ENCODE results near the gene TMEM43. TPM values are rescaled to one million over a fixed set of nuclear protein-coding genes. Genes with fewer than 3 reads are reported as not detected.
A peak's percentile ranks its signal among the peaks of the same experiment; 100 is the strongest.

The TMEM43 gene
- total and polyA plus RNA-seq, 7 experiments from 2014 or later, result 30.1 to 55.8 (median 50.3) TPM

DNA sequence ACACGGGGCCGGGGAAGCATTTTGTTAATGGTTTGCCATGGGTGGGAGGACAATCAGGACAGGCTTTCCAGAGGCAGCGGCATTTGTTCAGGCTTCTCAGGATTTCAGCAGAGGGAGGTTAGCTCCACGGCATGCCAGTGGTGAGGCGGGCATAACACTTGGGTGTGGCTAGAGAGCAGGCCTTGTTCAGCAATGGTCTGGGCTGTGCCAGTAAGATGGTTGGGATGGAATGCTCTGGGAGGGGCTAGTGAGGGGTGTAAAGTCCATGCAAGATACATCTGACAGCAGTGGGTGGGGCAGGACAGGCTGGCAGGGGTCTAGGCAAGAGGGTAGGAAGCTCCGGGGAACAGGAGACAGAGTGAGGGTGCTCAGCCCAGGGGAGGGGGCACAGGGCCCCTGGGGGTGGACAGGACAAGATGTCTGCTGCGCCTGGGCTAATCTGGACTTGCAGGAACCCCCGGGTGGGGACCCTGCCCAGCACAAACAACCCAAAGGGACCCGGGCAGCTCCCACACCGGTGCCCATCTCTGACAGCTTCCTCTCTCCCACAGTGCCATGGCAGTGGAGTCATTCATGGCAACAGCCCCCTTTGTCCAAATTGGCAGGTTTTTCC lies 8.4 kb downstream of the TMEM43 start:
- Histone ChIP-seq H3K4me1 (ENCODE audit: control insufficient read depth in 2 of 2, insufficient read depth in 2 of 2, low read length in 2 of 2) (no peaks in the 10 kb centered on the region), H3K27ac (ENCODE audit: low read depth, low read length) (no peak overlapping the region), H3K36me3 (ENCODE audit: control insufficient read depth in 2 of 3, insufficient read depth in 3 of 3, low read length in 3 of 3) (peaks cover 20 to 97% (median 36%) of the 10 kb centered on the region in 3 experiments), H3K4me3 (ENCODE audit: low read length) (no peak overlapping the region), H3K27me3 (ENCODE audit: control insufficient read depth in 2 of 2, insufficient read depth in 2 of 2, low read length in 2 of 2) (no peaks in the 10 kb centered on the region), H3K9me3 (ENCODE audit: control insufficient read depth in 2 of 3, low read length in 3 of 3) (no peaks in the 10 kb centered on the region)
- H3K27ac Mint-ChIP-seq, result peak overlapping the region in 1 of 9 donors; percentile 49
- H3K4me3 Mint-ChIP-seq, result no peak overlapping the region
- intact Hi-C loops (cut with micrococcal nuclease), result no loop called here
- no peaks in the 10 kb centered on the region for H3K9me3 Mint-ChIP-seq
- ATAC-seq, result no peak
- no peak for DNase-seq
- POLR2A ChIA-PET, result interaction anchor here (1.1 to 2.1 kb wide), 2 partner anchors 9 to 29 kb away, joined by 3 to 4 read pairs; no protein-coding TSS in a partner anchor
- H3K27me3 Mint-ChIP-seq, result no peaks in the 10 kb centered on the region
- CTCF ChIA-PET, result interaction anchor here (0.6 kb wide), 1 partner anchor 906 kb away, joined by 5 read pairs; no protein-coding TSS in a partner anchor
- peaks cover 23 to 78% (median 28%) of the 10 kb centered on the region in 5 donors for H3K36me3 Mint-ChIP-seq
- peaks cover 3 to 8% (median 5%) of the 10 kb centered on the region in 7 donors for H3K4me1 Mint-ChIP-seq

DNA sequence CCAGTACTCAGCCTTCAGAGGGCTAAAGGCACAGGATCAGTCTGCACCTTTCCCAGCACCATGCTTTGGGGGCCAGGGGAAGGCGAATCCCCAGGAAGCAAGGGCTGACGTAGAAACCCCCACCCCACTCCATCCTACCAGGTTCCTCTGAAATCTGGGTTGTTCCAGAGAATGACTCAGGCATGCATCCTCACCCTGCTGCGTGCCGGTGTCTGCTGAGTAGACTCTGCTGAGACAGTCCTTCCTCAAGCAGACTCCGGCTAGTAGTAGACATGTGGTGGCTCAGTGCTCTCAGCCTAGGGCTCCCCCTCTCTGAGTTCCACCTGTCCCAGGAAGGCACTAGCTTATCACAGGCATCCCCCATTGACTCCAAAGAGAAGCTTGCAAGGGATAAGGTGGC lies 9.0 kb downstream of the TMEM43 start:
- Histone ChIP-seq H3K4me1 (ENCODE audit: control insufficient read depth in 2 of 2, insufficient read depth in 2 of 2, low read length in 2 of 2) (no peaks in the 10 kb centered on the region), H3K9me3 (ENCODE audit: control insufficient read depth in 2 of 3, low read length in 3 of 3) (no peaks in the 10 kb centered on the region), H3K36me3 (ENCODE audit: control insufficient read depth in 2 of 3, insufficient read depth in 3 of 3, low read length in 3 of 3) (peaks cover 20 to 97% (median 36%) of the 10 kb centered on the region in 3 experiments), H3K27me3 (ENCODE audit: control insufficient read depth in 2 of 2, insufficient read depth in 2 of 2, low read length in 2 of 2) (no peaks in the 10 kb centered on the region), H3K27ac (ENCODE audit: low read depth, low read length) (no peak overlapping the region), H3K4me3 (ENCODE audit: low read length) (no peak overlapping the region)
- H3K4me1 Mint-ChIP-seq, result peaks cover 0 to 5% (median 1%) of the 10 kb centered on the region in 7 donors
- POLR2A ChIA-PET, result interaction anchor here (0.5 to 1.1 kb wide), 2 partner anchors 28 to 194 kb away, joined by 3 read pairs; no protein-coding TSS in a partner anchor
- intact Hi-C loops (cut with micrococcal nuclease), result no loop called here
- CTCF ChIA-PET, result no interaction called here
- H3K4me3 Mint-ChIP-seq, result no peak overlapping the region
- H3K27ac Mint-ChIP-seq, result peak overlapping the region in 1 of 9 donors; percentile 41
- DNase-seq (no peak), ATAC-seq (no peak)
- peaks cover 21 to 76% (median 23%) of the 10 kb centered on the region in 5 donors for H3K36me3 Mint-ChIP-seq
- H3K9me3 Mint-ChIP-seq, result no peaks in the 10 kb centered on the region
- H3K27me3 Mint-ChIP-seq, result no peaks in the 10 kb centered on the region

DNA sequence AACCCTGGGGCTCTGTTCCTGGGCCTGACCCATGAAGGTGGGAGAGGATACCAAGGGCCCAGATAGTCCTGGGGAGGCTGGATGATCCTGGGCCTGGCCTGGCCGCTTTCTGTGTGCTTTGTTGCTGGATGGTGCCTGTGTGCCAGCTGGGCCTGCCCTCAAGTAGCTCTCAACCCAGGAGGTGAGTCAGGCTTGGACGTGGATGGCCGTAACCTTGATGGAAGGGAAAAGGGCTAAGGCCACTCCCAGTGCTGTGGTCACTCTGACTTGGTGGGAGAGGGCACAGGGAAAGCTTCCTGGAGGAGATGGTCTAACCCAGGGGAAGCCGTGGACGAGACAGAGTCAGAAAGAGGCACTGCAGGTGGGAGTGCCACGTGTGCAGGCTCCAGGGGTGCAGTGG lies 9.4 kb downstream of the TMEM43 start:
- H3K4me3 ChIP-seq (ENCODE audit: low read length), result no peak overlapping the region
- no peak for ATAC-seq
- intact Hi-C loops (cut with micrococcal nuclease), result no loop called here
- H3K9me3 ChIP-seq (ENCODE audit: control insufficient read depth in 2 of 3, low read length in 3 of 3), result no peaks in the 10 kb centered on the region
- Mint-ChIP-seq H3K4me3 (no peak overlapping the region), H3K9me3 (no peaks in the 10 kb centered on the region), H3K4me1 (peaks cover 0 to 5% (median under 1%) of the 10 kb centered on the region in 7 donors), H3K27ac (peak overlapping the region in 1 of 9 donors; percentile 41), H3K27me3 (no peaks in the 10 kb centered on the region), H3K36me3 (peaks cover 20 to 73% (median 23%) of the 10 kb centered on the region in 5 donors)
- DNase-seq, result no peak
- peaks cover 20 to 100% (median 35%) of the 10 kb centered on the region in 3 experiments for H3K36me3 ChIP-seq (ENCODE audit: control insufficient read depth in 2 of 3, insufficient read depth in 3 of 3, low read length in 3 of 3)
- ChIA-PET CTCF (no interaction called here), POLR2A (interaction anchor here (0.5 kb wide), 1 partner anchor 194 kb away, joined by 3 read pairs; no protein-coding TSS in a partner anchor)
- no peaks in the 10 kb centered on the region for H3K4me1 ChIP-seq (ENCODE audit: control insufficient read depth in 2 of 2, insufficient read depth in 2 of 2, low read length in 2 of 2)
- H3K27me3 ChIP-seq (ENCODE audit: control insufficient read depth in 2 of 2, insufficient read depth in 2 of 2, low read length in 2 of 2), result no peaks in the 10 kb centered on the region
- no peak overlapping the region for H3K27ac ChIP-seq (ENCODE audit: low read depth, low read length)

DNA sequence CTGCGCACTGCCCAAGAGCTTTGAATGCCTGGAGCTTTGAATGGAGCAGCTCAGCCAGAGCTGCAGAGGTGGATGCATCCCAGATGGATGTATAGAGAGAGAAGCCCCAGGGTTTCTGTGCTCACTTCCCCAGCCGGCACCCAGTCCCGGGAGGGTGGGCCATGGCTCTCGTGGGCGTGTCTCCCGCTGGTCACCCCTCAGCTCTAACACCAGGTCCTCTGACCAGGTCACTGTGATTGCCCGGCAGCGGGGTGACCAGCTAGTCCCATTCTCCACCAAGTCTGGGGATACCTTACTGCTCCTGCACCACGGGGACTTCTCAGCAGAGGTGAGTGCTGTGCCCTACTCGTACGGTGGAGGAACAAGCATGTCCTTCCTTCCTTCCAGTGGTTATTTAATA lies 10.7 kb downstream of the TMEM43 start:
- CTCF ChIA-PET, result no interaction called here
- H3K36me3 ChIP-seq (ENCODE audit: control insufficient read depth in 2 of 3, insufficient read depth in 3 of 3, low read length in 3 of 3), result peaks cover 19 to 98% (median 29%) of the 10 kb centered on the region in 3 experiments
- POLR2A ChIA-PET, result no interaction called here

DNA sequence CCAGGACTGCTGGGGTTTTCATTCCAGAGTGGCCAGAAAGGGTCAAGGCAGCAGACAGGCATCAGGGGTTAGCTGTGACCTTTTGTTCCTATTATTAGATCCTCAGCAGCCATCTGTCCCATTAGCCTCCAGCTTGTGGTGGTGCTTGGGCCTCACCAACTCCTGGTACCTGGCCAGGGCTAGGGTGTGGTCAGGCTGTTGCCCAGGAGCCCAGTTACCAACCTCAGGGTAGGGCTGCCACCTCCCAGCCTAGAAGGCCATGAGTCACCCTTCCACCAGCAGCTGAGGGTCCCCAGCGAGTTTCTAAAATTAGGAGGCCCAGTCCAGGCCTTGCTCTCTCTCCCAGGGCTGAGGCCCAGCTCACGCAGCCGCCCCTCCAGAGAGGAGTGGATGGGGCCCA lies 12.2 kb downstream of the TMEM43 start:
- ATAC-seq (no peak), DNase-seq (no peak)
- Mint-ChIP-seq H3K27me3 (no peaks in the 10 kb centered on the region), H3K4me3 (no peak overlapping the region), H3K9me3 (no peaks in the 10 kb centered on the region), H3K27ac (no peak overlapping the region), H3K4me1 (peaks cover 12 to 21% (median 16%) of the 10 kb centered on the region in 7 donors), H3K36me3 (peaks cover 6 to 59% (median 14%) of the 10 kb centered on the region in 5 donors)
- ChIA-PET POLR2A (interaction anchor here (1.7 kb wide), 1 partner anchor 12 kb away, joined by 5 read pairs; the partner anchor contains the start of genes CHCHD4 and TMEM43), CTCF (no interaction called here)
- Histone ChIP-seq H3K36me3 (ENCODE audit: control insufficient read depth in 2 of 3, insufficient read depth in 3 of 3, low read length in 3 of 3) (peaks cover 5 to 97% (median 17%) of the 10 kb centered on the region in 3 experiments), H3K27ac (ENCODE audit: low read depth, low read length) (no peak overlapping the region), H3K4me1 (ENCODE audit: control insufficient read depth in 2 of 2, insufficient read depth in 2 of 2, low read length in 2 of 2) (peaks cover 16 to 19% of the 10 kb centered on the region in 2 donors), H3K4me3 (ENCODE audit: low read length) (no peak overlapping the region), H3K27me3 (ENCODE audit: control insufficient read depth in 2 of 2, insufficient read depth in 2 of 2, low read length in 2 of 2) (no peaks in the 10 kb centered on the region), H3K9me3 (ENCODE audit: control insufficient read depth in 2 of 3, low read length in 3 of 3) (no peaks in the 10 kb centered on the region)
- intact Hi-C loops (cut with micrococcal nuclease), result no loop called here

More for the DNA sequence above, 10.7 kb downstream of the TMEM43 start:
- no peak overlapping the region for H3K27ac ChIP-seq (ENCODE audit: low read depth, low read length)
- Mint-ChIP-seq H3K4me1 (peaks cover 2 to 7% (median 3%) of the 10 kb centered on the region in 7 donors), H3K9me3 (no peaks in the 10 kb centered on the region), H3K27ac (peak overlapping the region in 1 of 9 donors; percentile 1), H3K36me3 (peaks cover 11 to 69% (median 18%) of the 10 kb centered on the region in 5 donors), H3K27me3 (no peaks in the 10 kb centered on the region), H3K4me3 (no peak overlapping the region)
- intact Hi-C loops (cut with micrococcal nuclease), result no loop called here
- ATAC-seq (no peak), DNase-seq (no peak)
- peaks cover 2 to 5% of the 10 kb centered on the region in 2 donors for H3K4me1 ChIP-seq (ENCODE audit: control insufficient read depth in 2 of 2, insufficient read depth in 2 of 2, low read length in 2 of 2)
- H3K9me3 ChIP-seq (ENCODE audit: control insufficient read depth in 2 of 3, low read length in 3 of 3), result no peaks in the 10 kb centered on the region
- no peak overlapping the region for H3K4me3 ChIP-seq (ENCODE audit: low read length)
- no peaks in the 10 kb centered on the region for H3K27me3 ChIP-seq (ENCODE audit: control insufficient read depth in 2 of 2, insufficient read depth in 2 of 2, low read length in 2 of 2)

DNA sequence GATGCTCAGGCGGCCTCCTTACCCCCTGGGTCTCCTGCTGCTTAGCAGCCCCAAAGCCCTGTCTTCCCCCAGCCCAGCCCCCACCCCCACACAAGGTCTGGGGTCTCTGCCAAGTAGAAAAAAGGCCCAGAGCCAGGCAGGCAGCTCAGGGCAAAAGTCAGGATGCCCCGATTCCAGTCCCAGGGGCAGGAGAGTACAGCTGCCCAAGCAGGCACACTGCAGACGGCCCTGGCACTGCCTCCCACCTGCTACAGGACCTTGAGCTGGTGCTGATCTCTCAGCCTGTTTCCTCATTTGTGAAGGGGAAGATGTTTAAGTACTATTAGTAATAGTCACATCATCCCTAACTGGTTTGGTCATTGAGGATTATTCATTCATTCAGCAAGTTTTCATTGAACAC lies 12.6 kb downstream of the TMEM43 start:
- H3K9me3 ChIP-seq (ENCODE audit: control insufficient read depth in 2 of 3, low read length in 3 of 3), result no peaks in the 10 kb centered on the region
- peaks cover 6 to 56% (median 14%) of the 10 kb centered on the region in 5 donors for H3K36me3 Mint-ChIP-seq
- no peaks in the 10 kb centered on the region for H3K9me3 Mint-ChIP-seq
- no peak for DNase-seq
- H3K27ac ChIP-seq (ENCODE audit: low read depth, low read length), result no peak overlapping the region
- POLR2A ChIA-PET, result interaction anchor here (1.7 kb wide), 1 partner anchor 13 kb away, joined by 5 read pairs; the partner anchor contains the start of genes CHCHD4 and TMEM43
- intact Hi-C loops (cut with micrococcal nuclease), result no loop called here
- H3K4me3 ChIP-seq (ENCODE audit: low read length), result no peak overlapping the region
- ATAC-seq, result no peak
- no peak overlapping the region for H3K4me3 Mint-ChIP-seq
- no peaks in the 10 kb centered on the region for H3K27me3 ChIP-seq (ENCODE audit: control insufficient read depth in 2 of 2, insufficient read depth in 2 of 2, low read length in 2 of 2)
- H3K4me1 ChIP-seq (ENCODE audit: control insufficient read depth in 2 of 2, insufficient read depth in 2 of 2, low read length in 2 of 2), result peaks cover 20 to 24% of the 10 kb centered on the region in 2 donors
- H3K4me1 Mint-ChIP-seq, result peaks cover 16 to 25% (median 20%) of the 10 kb centered on the region in 7 donors
- H3K36me3 ChIP-seq (ENCODE audit: control insufficient read depth in 2 of 3, insufficient read depth in 3 of 3, low read length in 3 of 3), result peaks cover 5 to 94% (median 16%) of the 10 kb centered on the region in 3 experiments
- H3K27me3 Mint-ChIP-seq, result no peaks in the 10 kb centered on the region
- peak overlapping the region in 1 of 9 donors; percentile 70 for H3K27ac Mint-ChIP-seq
- CTCF ChIA-PET, result no interaction called here
